Measurements from ENCODE around the gene CFAP20.

GRCh38 chr16:58170223-58170622 is 41.0 kb upstream of the CFAP20 start:
- TF ChIP-seq CTCF (IDR thresholded peaks at IDR 0.05) = no peak
- TF ChIP-seq REST (IDR thresholded peaks at IDR 0.05) = no peak

Data from A549 (cell line).